H9 (cell line): Measurements from ENCODE around the gene BST2. TPM values are rescaled to one million over a fixed set of nuclear protein-coding genes. Genes with fewer than 3 reads are reported as not detected.

ENCODE experiments used
- DNase-seq: peaks from one replicate; pipeline ENCODE4 v3.0.0-alpha.2; 2017
- H2AFZ ChIP-seq: one replicate; pipeline ENCODE4 v1.6.1; 2013; ENCODE audit warnings: mild to moderate bottlenecking, low read length, control low read depth, moderate library complexity
- H2AK5ac ChIP-seq: 2 replicates; pipeline ENCODE4 v1.6.1; 2013; ENCODE audit warnings: low read length, control low read depth, mixed read lengths; ENCODE audit not compliant: insufficient read length
- H2BK120ac ChIP-seq: one replicate; pipeline ENCODE4 v1.6.1; 2013; ENCODE audit warnings: low read depth, mild to moderate bottlenecking, low read length, control low read depth, inconsistent platforms; ENCODE audit not compliant: poor library complexity, severe bottlenecking
- H2BK12ac ChIP-seq: 2 replicates; pipeline ENCODE4 v1.6.1; 2013; ENCODE audit warnings: low read length, control low read depth, mixed read lengths, low read depth; ENCODE audit not compliant: insufficient read length
- H2BK15ac ChIP-seq: 2 replicates; pipeline ENCODE4 v1.6.1; 2013; ENCODE audit warnings: low read depth, low read length, control low read depth
- H2BK20ac ChIP-seq: one replicate; pipeline ENCODE4 v1.6.1; 2013; ENCODE audit warnings: low read depth, mild to moderate bottlenecking, low read length, control low read depth, inconsistent platforms; ENCODE audit not compliant: poor library complexity, severe bottlenecking
- H2BK5ac ChIP-seq: 2 replicates; pipeline ENCODE4 v1.6.1; 2013; ENCODE audit warnings: low read length, control low read depth, mixed read lengths; ENCODE audit not compliant: insufficient read length
- H3K14ac ChIP-seq: 2 replicates; pipeline ENCODE4 v1.6.1; 2013; ENCODE audit warnings: low read length, control low read depth; ENCODE audit not compliant: insufficient read depth
- H3K18ac ChIP-seq: 2 replicates; pipeline ENCODE4 v1.6.1; 2013; ENCODE audit warnings: low read depth, mild to moderate bottlenecking, mixed read lengths, low read length, control low read depth; ENCODE audit not compliant: insufficient read length
- H3K23ac ChIP-seq: 2 replicates; pipeline ENCODE4 v1.6.1; 2013; ENCODE audit warnings: low read length, control low read depth, mixed read lengths, low read depth; ENCODE audit not compliant: insufficient read length
- H3K23me2 ChIP-seq: 2 replicates; pipeline ENCODE4 v1.6.1; 2013; ENCODE audit warnings: low read depth, mild to moderate bottlenecking, mixed read lengths, low read length, control low read depth; ENCODE audit not compliant: insufficient read length, poor library complexity, severe bottlenecking
- H3K27ac ChIP-seq: 2 replicates; pipeline ENCODE4 v1.5.1; 2013; ENCODE audit warnings: low read length, control low read depth, mixed read lengths, low read depth; ENCODE audit not compliant: insufficient read length
- H3K27me3 ChIP-seq: 2 replicates; pipeline ENCODE4 v1.6.1; 2013; ENCODE audit warnings: low read length, control low read depth, inconsistent platforms; ENCODE audit not compliant: insufficient read depth
- H3K4ac ChIP-seq: 2 replicates; pipeline ENCODE4 v1.6.1; 2013; ENCODE audit warnings: low read depth, mild to moderate bottlenecking, control low read depth, inconsistent platforms, low read length, moderate library complexity
- H3K4me1 ChIP-seq: 2 replicates; pipeline ENCODE4 v1.6.1; 2013; ENCODE audit warnings: low read length, control low read depth, inconsistent platforms; ENCODE audit not compliant: insufficient read depth
- H3K4me2 ChIP-seq: 2 replicates; pipeline ENCODE4 v1.6.1; 2013; ENCODE audit warnings: low read length, control low read depth, mixed read lengths; ENCODE audit not compliant: insufficient read length, insufficient read depth
- H3K56ac ChIP-seq: 2 replicates; pipeline ENCODE4 v1.6.1; 2013; ENCODE audit warnings: low read depth, mild to moderate bottlenecking, mixed read lengths, low read length, control low read depth; ENCODE audit not compliant: insufficient read length
- H3K79me1 ChIP-seq: 2 replicates; pipeline ENCODE4 v1.6.1; 2013; ENCODE audit warnings: low read depth, mild to moderate bottlenecking, moderate library complexity, low read length, control low read depth, inconsistent platforms; ENCODE audit not compliant: insufficient read depth, poor library complexity, severe bottlenecking
- H3K79me2 ChIP-seq: 2 replicates; pipeline ENCODE4 v1.6.1; 2013; ENCODE audit warnings: low read length, control low read depth, inconsistent platforms; ENCODE audit not compliant: insufficient read depth
- H3K9ac ChIP-seq: 2 replicates; pipeline ENCODE4 v1.6.1; 2013; ENCODE audit warnings: low read length, control low read depth, mixed read lengths; ENCODE audit not compliant: insufficient read length; ENCODE audit errors: extremely low read depth
- H3K9me3 ChIP-seq: one replicate; pipeline ENCODE4 v1.6.1; 2013; ENCODE audit warnings: low read depth, low read length, inconsistent platforms; ENCODE audit not compliant: control insufficient read depth
- H3T11ph ChIP-seq: one replicate; pipeline ENCODE4 v1.6.1; 2013; ENCODE audit warnings: mild to moderate bottlenecking, low read length, control low read depth, inconsistent platforms
- H4K20me1 ChIP-seq: one replicate; pipeline ENCODE4 v1.6.1; 2013; ENCODE audit not compliant: control insufficient read depth, insufficient read length, insufficient read depth
- H4K5ac ChIP-seq: 2 replicates; pipeline ENCODE4 v1.6.1; 2013; ENCODE audit warnings: low read depth, mild to moderate bottlenecking, mixed read lengths, low read length, control low read depth; ENCODE audit not compliant: insufficient read length
- H4K8ac ChIP-seq: replicated peaks from 2 replicates; pipeline ENCODE4 v1.6.1; 2013; ENCODE audit warnings: low read length, control low read depth, mixed read lengths, low read depth; ENCODE audit not compliant: insufficient read length
- H4K91ac ChIP-seq: 2 replicates; pipeline ENCODE4 v1.6.1; 2013; ENCODE audit warnings: low read depth, mild to moderate bottlenecking, moderate library complexity, mixed read lengths, low read length, control low read depth; ENCODE audit not compliant: insufficient read length
- H3K27ac Mint-ChIP-seq, 3 experiments: 2 replicates in 2 of 3; 3 replicates in 1 of 3; pipeline ENCODE4 v1.8.0; 2020 to 2021; ENCODE audit warnings: mixed read lengths in 3 of 3, mild to moderate bottlenecking in 1 of 3, moderate library complexity in 1 of 3
- H3K27me3 Mint-ChIP-seq: 2 replicates; pipeline ENCODE4 v1.8.0; 2021; ENCODE audit warnings: low read depth, mild to moderate bottlenecking, moderate library complexity, mixed read lengths
- H3K36me3 Mint-ChIP-seq, 3 experiments: 2 replicates in 2 of 3; 3 replicates in 1 of 3; pipeline ENCODE4 v1.8.0; 2020 to 2021; ENCODE audit warnings: low read depth in 3 of 3, mixed read lengths in 3 of 3; ENCODE audit not compliant: insufficient read depth in 1 of 3
- H3K4me1 Mint-ChIP-seq, 2 experiments: 2 replicates each; pipeline ENCODE4 v1.8.0; 2020; ENCODE audit warnings: mixed read lengths in 2 of 2
- H3K4me3 Mint-ChIP-seq, 2 experiments: 2 replicates in 1 of 2; 3 replicates in 1 of 2; pipeline ENCODE4 v1.8.0; 2020 to 2021; ENCODE audit warnings: mild to moderate bottlenecking in 2 of 2, mixed read lengths in 2 of 2, moderate library complexity in 1 of 2
- H3K9me3 Mint-ChIP-seq, 2 experiments: 2 replicates in 1 of 2; 3 replicates in 1 of 2; pipeline ENCODE4 v1.8.0; 2020; ENCODE audit warnings: mild to moderate bottlenecking in 2 of 2, mixed read lengths in 2 of 2, moderate library complexity in 1 of 2
- WGBS: extraction: QIAGEN DNeasy Blood & Tissue Kit; methylation state at CpG from one replicate; pipeline ENCODE4 v1.1.7; 2013; ENCODE audit warnings: missing lambda C conversion rate, low lambda C conversion rate, mixed read lengths; ENCODE audit not compliant: insufficient read length; ENCODE audit errors: extremely low coverage; 5-methylcytosine and 5-hydroxymethylcytosine counted together
- total RNA-seq: library from RNA; stranded (reverse); gene quantifications from 2 replicates; pipeline ENCODE4 v1.2.1, GENCODE V29; 2021
- TF ChIP-seq, protein P1 (sequence below): fragments of 200-600 bp; sonication (generic); conservative IDR thresholded peaks from 3 replicates; pipeline ENCODE4 v1.8.0; 2021; ENCODE audit warnings: antibody characterized with exemption, mild to moderate bottlenecking

Gene BST2
- total RNA-seq, 1 experiment from 2014 or later: 63.3 TPM

DNA sequence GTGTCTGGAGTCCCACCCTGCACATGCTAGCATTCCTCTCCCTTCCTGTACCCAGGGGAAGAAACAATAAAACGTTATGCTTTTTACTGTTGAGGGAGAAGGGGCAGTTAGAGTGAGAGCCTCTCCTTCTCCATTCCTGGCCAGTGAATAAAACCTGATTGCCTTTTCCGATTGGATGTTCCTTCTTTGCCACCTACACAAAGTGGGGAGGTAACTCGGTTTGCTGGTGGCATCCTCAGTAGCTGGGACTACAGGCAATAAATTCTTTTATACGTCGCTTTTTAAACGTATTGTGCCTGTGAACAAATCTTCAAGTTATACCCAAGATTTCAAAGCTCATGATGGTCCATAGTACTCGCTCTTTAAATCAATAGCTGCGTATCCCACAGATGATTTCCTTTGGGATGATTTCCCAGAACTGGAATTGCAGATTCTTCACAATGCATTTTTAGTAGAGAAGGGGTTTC lies 13.8 kb upstream of the BST2 start:
- Histone ChIP-seq H2BK12ac (no peak overlapping the region), H3K27me3 (no peaks in the 10 kb centered on the region), H4K5ac (no peak overlapping the region), H3K9me3 (no peaks in the 10 kb centered on the region), H2AFZ (no peak overlapping the region), H3K4me1 (no peaks in the 10 kb centered on the region; the same call in 1 of the 2 replicates), H3K23ac (no peak overlapping the region), H2BK20ac (no peak overlapping the region), H4K20me1 (no peaks in the 10 kb centered on the region), H3K18ac (no peak overlapping the region), H3K4me2 (peak overlapping the region; percentile 70), H3K4ac (no peak overlapping the region), H4K8ac (no peak overlapping the region), H3K79me1 (no peaks in the 10 kb centered on the region), H3K56ac (no peak overlapping the region), H2BK120ac (no peak overlapping the region), H3K14ac (no peak overlapping the region), H2BK5ac (no peak overlapping the region), H3K9ac (peak overlapping the region; percentile 11), H2BK15ac (no peak overlapping the region), H4K91ac (no peak overlapping the region), H3T11ph (no peak overlapping the region), H3K27ac (peak overlapping the region; percentile 3), H3K79me2 (no peaks in the 10 kb centered on the region), H2AK5ac (no peak overlapping the region), H3K23me2 (peaks cover 7% of the 10 kb centered on the region)
- WGBS: no CpG with 5 or more reads among the region's 8 CpGs
- TF ChIP-seq, protein P1, sequence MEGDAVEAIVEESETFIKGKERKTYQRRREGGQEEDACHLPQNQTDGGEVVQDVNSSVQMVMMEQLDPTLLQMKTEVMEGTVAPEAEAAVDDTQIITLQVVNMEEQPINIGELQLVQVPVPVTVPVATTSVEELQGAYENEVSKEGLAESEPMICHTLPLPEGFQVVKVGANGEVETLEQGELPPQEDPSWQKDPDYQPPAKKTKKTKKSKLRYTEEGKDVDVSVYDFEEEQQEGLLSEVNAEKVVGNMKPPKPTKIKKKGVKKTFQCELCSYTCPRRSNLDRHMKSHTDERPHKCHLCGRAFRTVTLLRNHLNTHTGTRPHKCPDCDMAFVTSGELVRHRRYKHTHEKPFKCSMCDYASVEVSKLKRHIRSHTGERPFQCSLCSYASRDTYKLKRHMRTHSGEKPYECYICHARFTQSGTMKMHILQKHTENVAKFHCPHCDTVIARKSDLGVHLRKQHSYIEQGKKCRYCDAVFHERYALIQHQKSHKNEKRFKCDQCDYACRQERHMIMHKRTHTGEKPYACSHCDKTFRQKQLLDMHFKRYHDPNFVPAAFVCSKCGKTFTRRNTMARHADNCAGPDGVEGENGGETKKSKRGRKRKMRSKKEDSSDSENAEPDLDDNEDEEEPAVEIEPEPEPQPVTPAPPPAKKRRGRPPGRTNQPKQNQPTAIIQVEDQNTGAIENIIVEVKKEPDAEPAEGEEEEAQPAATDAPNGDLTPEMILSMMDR: no peak
- H3K9me3 Mint-ChIP-seq: no peaks in the 10 kb centered on the region; a peak in 1 of 5 replicates
- no peak for DNase-seq
- peak overlapping the region; percentile 84 to 94 for H3K4me3 Mint-ChIP-seq
- H3K27ac Mint-ChIP-seq: peak overlapping the region; percentile 95 to 97 (median 97)
- H3K36me3 Mint-ChIP-seq: peaks cover 3 to 15% (median 4%) of the 10 kb centered on the region in 3 experiments; a peak in 3 of 7 replicates
- H3K4me1 Mint-ChIP-seq: peaks cover 27 to 40% of the 10 kb centered on the region in 2 experiments
- peaks cover 24% of the 10 kb centered on the region for H3K27me3 Mint-ChIP-seq
